Karpas-422 (cell line): ENCODE results near the gene CTSS. TPM values are rescaled to one million over a fixed set of nuclear protein-coding genes. Genes with fewer than 3 reads are reported as not detected.

Source experiments
- DNase-seq: peaks from one replicate; pipeline ENCODE4 v3.0.0-alpha.2; 2015
- H2AFZ ChIP-seq: fragments of 200-600 bp; sonication (generic); 2 replicates; pipeline ENCODE4 v1.6.1; 2014; ENCODE audit warnings: antibody characterized with exemption, low read length, mixed read lengths
- H3K27ac ChIP-seq: fragments of 200-600 bp; sonication (generic); 2 replicates; pipeline ENCODE4 v1.5.1; 2014; ENCODE audit warnings: mild to moderate bottlenecking, low read length, moderate library complexity
- H3K27me3 ChIP-seq: fragments of 200-600 bp; sonication (generic); 2 replicates; pipeline ENCODE4 v1.6.1; 2014; ENCODE audit warnings: low read length, mixed read lengths
- H3K36me3 ChIP-seq: fragments of 200-600 bp; sonication (generic); 2 replicates; pipeline ENCODE4 v1.6.1; 2014; ENCODE audit warnings: low read length, mixed read lengths; ENCODE audit not compliant: insufficient read depth
- H3K4me1 ChIP-seq: fragments of 200-600 bp; sonication (generic); 2 replicates; pipeline ENCODE4 v1.6.1; 2014; ENCODE audit warnings: mild to moderate bottlenecking, low read length, mixed read lengths
- H3K4me2 ChIP-seq: fragments of 200-600 bp; sonication (generic); 2 replicates; pipeline ENCODE4 v1.6.1; 2014; ENCODE audit warnings: low read length, low read depth, mild to moderate bottlenecking; ENCODE audit not compliant: poor library complexity, severe bottlenecking
- H3K4me3 ChIP-seq: fragments of 200-600 bp; sonication (generic); 2 replicates; pipeline ENCODE4 v1.5.1; 2014; ENCODE audit warnings: mild to moderate bottlenecking, antibody characterized with exemption, low read length, mixed read lengths
- H3K79me2 ChIP-seq: fragments of 200-600 bp; sonication (generic); 2 replicates; pipeline ENCODE4 v1.6.1; 2014; ENCODE audit warnings: mild to moderate bottlenecking, low read length, mixed read lengths
- H3K9ac ChIP-seq: fragments of 200-600 bp; sonication (generic); 2 replicates; pipeline ENCODE4 v1.6.0; 2014; ENCODE audit warnings: low read length
- H3K9me2 ChIP-seq: fragments of 200-600 bp; sonication (generic), shearing (Covaris generic); replicated peaks from 2 replicates; pipeline ENCODE4 v1.6.0; 2014; ENCODE audit warnings: mild to moderate bottlenecking, low read length, moderate library complexity; ENCODE audit not compliant: insufficient read depth
- H3K9me3 ChIP-seq: fragments of 300-700, 200-600 bp; sonication (generic); 2 replicates; pipeline ENCODE4 v1.6.1; 2014; ENCODE audit warnings: low read length, mixed read lengths
- H4K20me1 ChIP-seq: fragments of 200-600 bp; sonication (generic); 2 replicates; pipeline ENCODE4 v1.6.1; 2014; ENCODE audit warnings: mild to moderate bottlenecking, antibody characterized with exemption, low read length, low read depth; ENCODE audit not compliant: insufficient read depth
- total RNA-seq: library from RNA; depleted of rRNA; stranded (reverse); fragments of >200 nt; shearing (Covaris generic); gene quantifications from 2 replicates; pipeline ENCODE4 v1.2.3, GENCODE V29; 2014; ENCODE audit warnings: low replicate concordance

The CTSS gene
- total RNA-seq, 1 experiment from 2014 or later, result 136 TPM

DNA sequence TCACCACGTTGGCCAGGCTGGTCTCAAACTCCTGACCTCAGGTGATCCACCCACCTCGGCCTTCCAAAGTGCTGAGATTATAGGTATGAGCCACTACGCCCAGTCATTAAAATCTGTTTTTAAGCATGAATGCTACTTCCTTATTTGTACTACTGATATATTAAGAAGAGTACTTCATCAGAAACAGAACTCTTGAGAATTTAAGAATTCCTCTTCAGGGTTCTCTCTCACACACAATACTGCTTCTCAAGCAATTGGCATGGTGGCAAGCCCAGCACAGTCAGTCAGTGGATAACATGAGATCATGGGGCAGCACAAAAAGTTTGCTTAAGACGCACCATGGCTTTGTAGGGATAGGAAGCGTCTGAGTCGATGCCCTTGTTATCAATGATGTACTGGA is 14.1 kb downstream of the CTSS start:
- Histone ChIP-seq H3K4me3 (no peak overlapping the region), H3K27me3 (no peaks in the 10 kb centered on the region), H3K4me2 (no peak overlapping the region), H3K4me1 (no peaks in the 10 kb centered on the region), H3K9me3 (no peaks in the 10 kb centered on the region), H4K20me1 (no peaks in the 10 kb centered on the region), H3K79me2 (0 out of 2 replicates have a peak, but pooled peaks cover 9% of the 10 kb centered on the region), H3K36me3 (peaks cover 68% of the 10 kb centered on the region), H3K9me2 (no peaks in the 10 kb centered on the region), H3K27ac (no peak overlapping the region), H2AFZ (no peak overlapping the region), H3K9ac (no peak overlapping the region)
- DNase-seq, result no peak

DNA sequence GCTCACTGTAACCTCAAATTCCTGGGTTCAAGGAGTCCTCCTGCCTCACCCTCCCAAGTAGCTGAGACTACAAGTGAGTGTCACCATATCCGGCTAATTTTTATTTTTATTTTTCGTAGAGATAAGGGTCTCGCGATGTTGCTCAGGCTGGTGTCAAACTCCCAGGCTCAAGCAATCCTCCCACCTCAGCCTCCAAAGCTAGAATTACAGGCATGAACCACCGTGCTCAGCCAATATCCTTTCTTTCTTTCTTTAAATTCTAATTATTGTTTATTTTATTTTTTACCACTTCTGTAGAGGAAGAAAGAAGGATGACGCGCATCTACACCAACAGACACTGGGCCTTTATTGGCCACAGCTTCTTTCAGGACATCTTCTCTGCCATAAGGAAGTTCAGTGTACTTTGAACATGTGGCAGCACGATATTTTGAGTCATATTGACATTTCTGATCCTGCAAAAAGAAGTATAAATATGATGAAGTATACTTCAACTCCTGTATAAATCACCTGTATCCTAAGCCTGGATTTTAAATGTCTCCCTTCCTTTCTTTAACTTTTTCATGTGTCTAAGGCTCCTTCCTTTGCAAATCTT is 15.8 kb downstream of the CTSS start:
- Histone ChIP-seq H3K4me3 (no peak overlapping the region), H3K4me1 (no peaks in the 10 kb centered on the region), H3K4me2 (no peak overlapping the region), H4K20me1 (no peaks in the 10 kb centered on the region), H3K9me2 (no peaks in the 10 kb centered on the region), H3K79me2 (0 out of 2 replicates have a peak, but pooled peaks cover 9% of the 10 kb centered on the region), H3K27me3 (no peaks in the 10 kb centered on the region), H3K9me3 (no peaks in the 10 kb centered on the region), H3K27ac (no peak overlapping the region), H3K9ac (no peak overlapping the region), H3K36me3 (peaks cover 74% of the 10 kb centered on the region), H2AFZ (no peak overlapping the region)
- no peak for DNase-seq

DNA sequence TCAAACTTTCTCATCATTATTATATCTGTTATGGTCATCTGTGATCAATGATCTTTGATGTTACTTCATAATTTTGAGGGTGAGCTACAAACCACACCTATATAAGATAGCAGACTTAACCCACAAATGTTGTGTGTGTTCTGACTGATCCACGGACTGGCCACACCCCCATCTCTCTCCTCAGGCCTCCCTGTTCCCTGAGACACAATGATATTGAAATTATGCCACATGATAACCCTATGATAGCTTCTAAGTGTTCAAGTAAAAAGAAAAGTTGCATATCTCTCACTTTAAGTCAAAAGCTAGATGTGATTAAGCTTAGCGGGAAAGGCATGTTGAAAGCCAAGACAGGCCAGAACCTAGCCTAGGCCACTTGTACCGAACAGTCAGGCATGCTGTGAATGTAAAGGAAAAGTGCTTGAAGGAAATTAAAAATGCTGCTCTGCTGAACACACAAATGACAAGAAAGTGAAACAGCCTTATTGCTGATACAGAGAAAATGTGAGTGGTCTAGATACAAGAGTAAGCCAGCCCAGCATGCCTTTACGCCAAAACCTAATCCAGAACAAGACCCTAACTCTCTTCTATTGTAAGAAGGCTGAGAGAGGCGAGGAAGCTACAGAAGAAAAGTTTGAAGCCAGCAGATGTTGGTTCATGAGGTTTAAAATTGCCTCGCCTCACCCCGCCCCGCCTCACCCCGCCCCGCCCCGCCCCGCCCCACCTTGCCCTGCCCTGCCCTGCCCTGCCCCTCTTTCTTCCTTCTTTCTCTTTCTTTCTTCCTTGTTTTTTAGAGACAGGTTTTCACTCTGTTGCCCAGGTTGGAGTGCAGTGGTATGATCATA is 16.5 kb downstream of the CTSS start:
- no peak for DNase-seq
- no peak overlapping the region for H3K4me3 ChIP-seq
- 0 out of 2 replicates have a peak, but pooled peaks cover 9% of the 10 kb centered on the region for H3K79me2 ChIP-seq
- H4K20me1 ChIP-seq, result no peaks in the 10 kb centered on the region
- peaks cover 72% of the 10 kb centered on the region for H3K36me3 ChIP-seq
- no peaks in the 10 kb centered on the region for H3K4me1 ChIP-seq
- H3K9ac ChIP-seq, result no peak overlapping the region
- no peak overlapping the region for H3K4me2 ChIP-seq
- H3K9me2 ChIP-seq, result no peaks in the 10 kb centered on the region
- no peak overlapping the region for H3K27ac ChIP-seq
- H2AFZ ChIP-seq, result no peak overlapping the region
- no peaks in the 10 kb centered on the region for H3K9me3 ChIP-seq
- no peaks in the 10 kb centered on the region for H3K27me3 ChIP-seq

DNA sequence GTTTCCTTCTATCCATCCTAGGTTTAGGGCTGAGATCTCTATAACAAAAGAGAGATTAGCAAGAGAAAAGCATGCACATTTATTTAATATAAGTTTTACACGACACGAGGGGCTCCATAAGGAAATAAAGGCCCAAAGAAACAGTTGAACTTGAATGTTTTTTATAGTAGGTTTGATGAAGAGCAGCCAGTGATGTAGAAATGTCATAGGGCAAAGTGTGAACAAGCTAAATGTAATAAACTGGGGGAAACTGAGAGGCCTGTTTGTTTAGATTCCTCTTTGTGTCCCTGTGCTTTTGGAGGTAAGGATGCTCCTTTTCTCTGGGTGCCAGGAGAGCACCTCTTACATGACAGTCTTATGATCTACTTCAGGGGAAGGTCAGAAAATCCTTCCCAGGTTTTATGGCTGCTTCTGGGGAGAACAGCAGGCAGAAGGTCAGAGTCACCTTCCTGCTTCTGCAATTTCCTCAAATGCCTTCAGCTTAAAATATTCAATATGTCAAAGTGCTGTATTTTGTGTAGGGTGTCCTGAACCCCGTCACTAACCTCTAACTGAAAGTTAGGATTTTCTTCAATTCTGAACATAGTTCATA is 35.4 kb downstream of the CTSS start:
- no peaks in the 10 kb centered on the region for H3K27me3 ChIP-seq
- H3K9me2 ChIP-seq, result no peaks in the 10 kb centered on the region
- no peaks in the 10 kb centered on the region for H3K4me1 ChIP-seq
- no peaks in the 10 kb centered on the region for H3K9me3 ChIP-seq
- H3K9ac ChIP-seq, result no peak overlapping the region
- H3K36me3 ChIP-seq, result peaks cover 36% of the 10 kb centered on the region; the same call in 1 of the 2 replicates
- no peaks in the 10 kb centered on the region for H4K20me1 ChIP-seq
- DNase-seq, result no peak
- H3K4me3 ChIP-seq, result no peak overlapping the region
- no peak overlapping the region for H2AFZ ChIP-seq
- no peak overlapping the region for H3K27ac ChIP-seq
- no peak overlapping the region for H3K4me2 ChIP-seq
- H3K79me2 ChIP-seq, result no peaks in the 10 kb centered on the region

DNA sequence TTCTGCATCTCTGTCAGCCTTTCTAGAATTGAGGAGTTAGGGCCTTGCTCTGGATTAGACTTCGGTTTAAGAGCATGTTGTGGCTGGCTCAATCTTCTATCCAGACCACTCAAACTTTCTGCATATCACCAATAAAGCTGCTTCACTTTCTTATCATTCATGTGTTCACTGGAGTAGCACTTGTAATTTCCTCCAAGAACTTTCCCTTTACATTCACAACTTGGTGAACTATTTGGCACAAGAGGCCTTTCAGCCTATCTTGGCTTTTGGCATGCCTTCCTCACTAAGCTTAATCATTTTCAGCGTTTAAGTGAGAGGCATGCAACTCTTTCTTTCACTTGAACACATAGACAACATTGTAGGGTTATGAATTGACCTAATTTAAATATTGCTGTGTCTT is 41.2 kb downstream of the CTSS start:
- Histone ChIP-seq H3K9me2 (no peaks in the 10 kb centered on the region), H3K36me3 (no peaks in the 10 kb centered on the region), H3K4me2 (no peak overlapping the region), H3K9me3 (no peaks in the 10 kb centered on the region), H3K27ac (no peak overlapping the region), H3K27me3 (no peaks in the 10 kb centered on the region), H3K4me3 (no peak overlapping the region), H4K20me1 (no peaks in the 10 kb centered on the region), H3K9ac (no peak overlapping the region), H2AFZ (no peak overlapping the region), H3K79me2 (no peaks in the 10 kb centered on the region), H3K4me1 (no peaks in the 10 kb centered on the region)
- DNase-seq, result no peak

DNA sequence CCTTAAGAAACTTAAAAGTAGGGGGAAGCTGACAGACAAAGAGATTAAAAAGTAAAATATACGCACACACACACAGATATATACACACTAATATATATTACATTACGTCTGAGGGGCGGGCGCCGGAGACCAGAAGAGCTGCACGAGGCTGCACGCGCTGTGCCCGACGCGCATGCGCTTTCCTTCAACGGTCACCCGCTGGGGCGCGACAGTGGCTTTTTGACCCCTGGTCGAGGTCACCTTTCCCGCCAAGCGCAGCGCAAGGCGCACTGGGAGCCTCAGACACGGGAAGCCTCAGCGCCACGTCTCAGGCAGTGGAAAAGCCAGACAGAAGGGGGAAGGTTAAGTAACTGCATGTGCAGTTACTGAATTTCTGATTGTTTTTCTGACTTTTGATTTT is 44.9 kb downstream of the CTSS start, which contains the start of gene HORMAD1:
Gene HORMAD1 (minus strand): TSS at position 193 of the 400 bp plus-strand sequence. CDS start 1,390 bp downstream, outside the sequence.
- H4K20me1 ChIP-seq, result no peaks in the 10 kb centered on the region
- H3K4me1 ChIP-seq, result no peaks in the 10 kb centered on the region
- H3K79me2 ChIP-seq, result no peaks in the 10 kb centered on the region
- H3K27me3 ChIP-seq, result no peaks in the 10 kb centered on the region
- no peak for DNase-seq
- no peak within 1 kb of the TSS for H3K27ac ChIP-seq
- H3K4me2 ChIP-seq, result no peak within 1 kb of the TSS
- H3K36me3 ChIP-seq, result no peaks in the 10 kb centered on the region
- no peaks in the 10 kb centered on the region for H3K9me3 ChIP-seq
- no peak within 1 kb of the TSS for H3K4me3 ChIP-seq
- no peak within 1 kb of the TSS for H2AFZ ChIP-seq
- H3K9ac ChIP-seq, result no peak within 1 kb of the TSS
- no peaks in the 10 kb centered on the region for H3K9me2 ChIP-seq

DNA sequence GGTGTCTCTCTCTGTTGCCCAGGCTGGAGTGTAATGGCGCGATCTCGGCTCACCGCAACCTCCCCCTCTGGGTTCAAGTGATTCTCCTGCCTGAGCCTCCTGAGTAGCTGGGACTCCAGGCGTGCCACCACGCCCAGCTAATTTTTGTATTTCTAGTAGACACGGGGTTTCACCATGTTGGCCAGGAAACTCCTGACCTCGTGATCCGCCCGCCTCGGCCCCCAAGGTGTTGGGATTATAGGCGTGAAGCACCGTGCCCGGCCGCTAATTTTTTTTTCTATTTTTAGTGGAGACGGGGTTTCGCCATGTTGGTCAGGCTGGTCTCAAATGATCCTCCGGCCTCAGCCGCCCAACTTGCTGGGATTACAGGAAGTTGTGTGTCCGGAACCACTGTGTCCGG is 45.5 kb downstream of the CTSS start:
- Histone ChIP-seq H4K20me1 (no peaks in the 10 kb centered on the region), H3K9me2 (no peaks in the 10 kb centered on the region), H3K9ac (no peak overlapping the region), H3K4me1 (no peaks in the 10 kb centered on the region), H3K27me3 (no peaks in the 10 kb centered on the region), H2AFZ (no peak overlapping the region), H3K36me3 (no peaks in the 10 kb centered on the region), H3K4me3 (no peak overlapping the region), H3K9me3 (no peaks in the 10 kb centered on the region), H3K27ac (no peak overlapping the region), H3K4me2 (no peak overlapping the region), H3K79me2 (no peaks in the 10 kb centered on the region)
- no peak for DNase-seq

DNA sequence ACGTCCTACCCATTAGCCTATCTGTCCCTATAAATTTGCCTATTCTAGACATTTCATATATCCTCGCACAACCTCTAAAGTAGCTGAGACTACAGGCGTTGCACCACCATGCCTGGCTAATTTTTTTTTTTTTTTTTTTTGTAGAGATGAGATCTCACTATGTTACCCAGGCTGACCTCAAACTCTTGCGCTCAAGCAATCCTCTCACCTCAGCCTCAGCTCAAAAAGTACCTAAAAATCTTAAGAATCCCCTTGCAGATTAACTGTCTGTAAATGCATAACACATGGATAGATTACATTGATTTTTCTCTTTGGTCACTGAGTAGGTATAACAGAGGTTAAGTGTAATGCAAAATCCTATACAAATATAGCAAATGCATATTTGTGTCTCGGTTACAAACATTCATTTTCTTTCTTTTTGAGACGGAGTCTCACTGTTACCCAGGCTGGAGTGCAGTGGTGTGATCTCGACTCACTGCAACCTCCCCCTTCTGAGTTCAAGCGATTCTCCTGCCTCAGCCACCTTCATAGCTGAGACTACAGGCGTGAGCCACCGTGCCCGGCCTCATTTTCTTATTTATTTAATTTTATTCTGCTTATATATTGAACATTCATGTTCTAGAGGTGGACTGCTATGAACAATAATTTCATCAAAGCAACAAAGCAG is 47.2 kb downstream of the CTSS start:
- Histone ChIP-seq H3K4me1 (no peaks in the 10 kb centered on the region), H3K9me2 (no peaks in the 10 kb centered on the region), H3K4me3 (no peak overlapping the region), H3K9ac (no peak overlapping the region), H3K27ac (no peak overlapping the region), H3K36me3 (no peaks in the 10 kb centered on the region), H4K20me1 (no peaks in the 10 kb centered on the region), H3K27me3 (no peaks in the 10 kb centered on the region), H3K79me2 (no peaks in the 10 kb centered on the region), H2AFZ (no peak overlapping the region), H3K4me2 (no peak overlapping the region), H3K9me3 (no peaks in the 10 kb centered on the region)
- DNase-seq, result no peak
